RPMI7951 (cell line): Measurements from ENCODE around the gene UBE2V1. TPM values are rescaled to one million over a fixed set of nuclear protein-coding genes. Genes with fewer than 3 reads are reported as not detected.

Experiments used
- DNase-seq: peaks from one replicate; pipeline ENCODE4 v3.0.0-alpha.2; 2012; ENCODE audit warnings: low read depth
- total RNA-seq: library from RNA; depleted of rRNA; stranded (reverse); fragments of >200 nt; shearing (Covaris generic); gene quantifications from 2 replicates; pipeline ENCODE4 v1.2.3, GENCODE V29; 2014; rRNA removed

UBE2V1 gene
- total RNA-seq, 1 experiment from 2014 or later = 174 TPM

DNA sequence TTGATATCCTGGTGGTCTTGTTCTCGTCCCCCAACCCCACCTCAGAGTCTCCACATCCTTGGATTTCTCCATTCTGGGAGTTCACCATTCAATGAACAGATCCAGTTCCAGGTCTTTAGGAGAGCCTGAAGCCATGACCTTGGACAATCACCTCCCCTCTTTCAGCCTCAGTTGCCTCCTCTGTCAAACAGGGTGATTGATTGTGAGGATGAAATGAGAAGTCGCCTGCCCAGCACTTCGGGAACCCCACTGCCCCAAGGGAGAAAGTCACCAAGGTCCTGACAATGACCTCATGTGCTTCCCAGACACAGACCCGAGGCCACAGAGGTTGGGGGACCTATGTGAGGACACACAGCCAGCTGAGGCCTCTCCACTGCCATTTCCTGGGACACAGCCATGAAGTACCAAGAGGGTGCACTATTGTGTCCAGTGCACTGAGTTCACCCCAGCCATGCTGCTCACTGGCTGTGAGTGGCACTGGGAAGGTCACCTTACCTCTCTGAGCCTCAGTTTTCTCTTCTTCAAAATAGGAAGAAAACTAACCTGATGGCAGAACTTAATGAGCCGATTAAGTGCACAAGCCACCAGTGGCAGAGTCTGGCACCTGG, 68.5 kb downstream of the UBE2V1 start:
- no peak for DNase-seq

DNA sequence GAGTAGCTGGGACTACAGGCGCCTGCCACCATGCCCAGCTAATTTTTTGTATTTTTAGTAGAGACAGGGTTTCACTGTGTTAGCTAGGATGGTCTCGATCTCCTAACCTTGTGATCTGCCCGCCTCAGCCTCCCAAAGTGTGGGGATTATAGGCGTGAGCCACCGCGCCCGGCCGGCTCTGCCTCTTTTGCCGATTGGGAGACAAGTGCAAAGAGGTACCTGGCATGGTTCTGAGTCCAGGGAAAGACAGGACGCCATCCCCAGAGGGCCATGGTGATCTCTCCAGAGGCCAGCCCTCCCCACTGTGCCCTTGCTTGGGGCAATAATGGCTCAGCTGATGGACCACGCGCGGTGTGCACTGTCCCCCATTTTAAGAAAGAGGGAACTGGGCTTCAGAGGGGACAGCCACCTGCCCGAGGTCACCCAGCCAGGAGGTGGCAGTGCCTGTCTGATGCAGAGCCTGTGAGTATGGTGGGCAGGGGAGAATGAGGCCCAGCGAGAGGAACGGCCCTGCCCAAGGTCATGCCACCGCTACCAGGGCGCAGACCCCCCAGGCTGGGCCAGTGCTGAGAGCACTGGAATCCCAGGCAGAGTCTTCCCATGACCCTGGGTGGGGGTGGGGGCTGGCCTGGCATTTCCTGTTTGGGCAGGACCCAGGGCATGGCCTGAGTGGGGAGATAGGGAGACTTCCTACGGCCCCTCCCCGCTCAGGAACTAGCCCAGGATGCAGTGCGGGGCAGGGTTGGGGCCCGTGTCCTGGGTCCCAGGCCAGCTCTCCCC, 69.2 kb downstream of the UBE2V1 start:
- DNase-seq = no peak

DNA sequence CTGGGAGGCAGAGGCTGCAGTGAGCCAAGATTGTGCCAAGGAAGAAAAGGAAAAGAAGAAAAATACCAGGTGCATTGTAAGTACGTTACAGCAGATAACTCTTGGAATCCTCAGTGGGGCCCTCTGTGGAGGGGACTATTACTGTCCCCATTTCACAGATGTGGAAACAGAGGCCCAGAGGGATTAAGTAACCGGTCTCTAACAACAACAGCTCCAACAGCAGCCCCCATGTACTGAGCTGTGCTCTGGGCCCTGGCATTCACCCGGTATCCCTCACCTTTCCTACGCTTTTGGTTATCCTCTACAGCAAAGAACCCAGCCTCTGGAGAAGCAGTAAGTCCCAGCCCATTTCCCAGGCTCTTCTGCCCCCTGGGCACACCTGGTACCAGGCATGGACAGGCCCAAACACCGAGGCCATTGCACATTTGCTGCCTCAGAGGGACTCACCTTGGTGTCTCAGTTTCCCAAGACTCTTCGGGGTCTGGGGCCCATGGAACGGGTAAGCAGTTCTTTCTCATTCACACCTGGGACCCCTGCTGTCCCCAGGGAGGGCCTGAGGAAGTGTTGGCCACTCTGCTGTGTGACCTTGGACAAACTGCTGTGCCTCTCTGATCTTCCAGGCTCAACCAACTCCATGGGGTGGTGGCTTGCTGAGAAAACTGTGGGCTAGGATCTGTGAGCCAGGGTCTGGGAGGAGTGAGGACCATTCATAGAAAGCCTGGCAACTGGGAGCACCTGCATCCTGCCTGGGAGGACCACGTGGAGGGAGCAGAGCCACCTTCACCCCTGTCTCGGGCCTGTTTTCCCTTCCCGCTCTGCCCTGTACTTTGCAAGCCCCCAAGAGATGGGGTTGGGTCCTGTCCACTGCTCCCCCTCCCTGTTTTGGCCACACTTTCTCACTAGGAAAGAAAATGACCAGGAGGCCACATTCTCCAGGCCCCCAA, 70.3 kb downstream of the UBE2V1 start:
- no peak for DNase-seq

DNA sequence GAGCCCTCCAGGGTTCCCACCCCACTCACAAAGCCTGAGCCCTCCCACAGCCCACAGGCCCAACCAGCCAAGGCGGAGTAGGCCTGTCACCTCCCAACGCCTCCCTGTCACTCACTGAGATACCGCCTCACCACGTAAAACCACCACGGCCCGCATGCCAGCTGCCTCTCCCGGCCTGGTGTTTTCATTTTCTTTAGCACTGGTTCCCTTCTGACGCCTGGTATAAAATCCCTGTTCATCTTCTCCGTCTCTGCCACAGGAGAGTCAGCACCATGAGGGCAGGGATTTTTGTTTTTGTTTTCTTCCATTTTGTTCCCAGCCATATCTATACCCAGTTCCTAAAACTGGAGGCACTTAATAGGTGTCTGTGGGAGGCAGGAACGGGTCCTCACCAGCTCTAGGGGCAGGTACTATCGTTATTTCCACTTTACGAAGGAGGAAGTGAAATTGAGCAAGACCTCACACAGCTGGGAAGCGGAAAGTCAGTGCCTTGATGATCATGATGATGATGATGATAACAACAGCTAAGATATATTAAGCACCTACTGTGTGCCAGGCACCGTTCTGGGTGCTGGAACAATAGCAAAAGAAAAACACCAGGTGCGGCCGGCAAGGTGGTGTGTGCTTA, 71.6 kb downstream of the UBE2V1 start:
- DNase-seq = no peak

DNA sequence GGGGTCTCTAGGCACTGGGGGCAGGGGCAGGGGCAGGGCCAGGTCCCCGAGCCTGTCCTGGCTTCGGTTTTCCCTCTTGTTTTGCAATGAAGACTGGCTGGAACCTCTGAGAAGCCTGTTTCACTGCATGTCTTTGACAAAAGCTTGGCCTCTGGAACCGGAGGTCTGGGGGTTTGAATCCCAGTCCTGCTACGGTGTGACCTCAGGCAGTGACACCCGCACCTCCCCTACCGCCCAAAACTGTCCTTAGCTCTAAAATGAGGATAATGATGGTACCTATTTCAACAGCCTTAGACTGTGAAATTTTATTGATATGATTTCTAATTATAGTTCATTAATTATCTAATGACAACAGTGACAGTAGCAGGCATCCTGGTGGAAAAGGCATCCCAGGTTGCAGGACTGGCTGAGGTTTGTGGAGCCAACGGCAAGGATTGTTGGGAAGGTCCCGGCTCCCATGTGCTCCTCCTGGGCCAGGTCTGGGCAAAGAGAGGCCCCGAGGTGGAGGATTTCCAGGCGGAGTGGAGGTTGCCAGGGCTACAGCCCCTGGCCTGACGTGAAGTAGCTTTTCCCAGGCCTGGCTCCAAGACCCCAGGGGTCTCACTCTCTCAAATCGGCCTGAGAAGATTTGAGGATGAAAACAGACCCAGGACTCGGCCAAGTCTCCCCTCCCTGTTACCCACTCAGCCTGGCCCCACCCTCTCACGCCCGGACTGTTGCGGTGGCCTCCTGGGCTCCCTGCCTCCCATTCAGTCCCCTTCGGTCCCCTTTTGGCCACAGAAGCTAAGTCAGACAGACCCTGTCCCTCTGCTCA, 72.3 kb downstream of the UBE2V1 start:
- DNase-seq = no peak

DNA sequence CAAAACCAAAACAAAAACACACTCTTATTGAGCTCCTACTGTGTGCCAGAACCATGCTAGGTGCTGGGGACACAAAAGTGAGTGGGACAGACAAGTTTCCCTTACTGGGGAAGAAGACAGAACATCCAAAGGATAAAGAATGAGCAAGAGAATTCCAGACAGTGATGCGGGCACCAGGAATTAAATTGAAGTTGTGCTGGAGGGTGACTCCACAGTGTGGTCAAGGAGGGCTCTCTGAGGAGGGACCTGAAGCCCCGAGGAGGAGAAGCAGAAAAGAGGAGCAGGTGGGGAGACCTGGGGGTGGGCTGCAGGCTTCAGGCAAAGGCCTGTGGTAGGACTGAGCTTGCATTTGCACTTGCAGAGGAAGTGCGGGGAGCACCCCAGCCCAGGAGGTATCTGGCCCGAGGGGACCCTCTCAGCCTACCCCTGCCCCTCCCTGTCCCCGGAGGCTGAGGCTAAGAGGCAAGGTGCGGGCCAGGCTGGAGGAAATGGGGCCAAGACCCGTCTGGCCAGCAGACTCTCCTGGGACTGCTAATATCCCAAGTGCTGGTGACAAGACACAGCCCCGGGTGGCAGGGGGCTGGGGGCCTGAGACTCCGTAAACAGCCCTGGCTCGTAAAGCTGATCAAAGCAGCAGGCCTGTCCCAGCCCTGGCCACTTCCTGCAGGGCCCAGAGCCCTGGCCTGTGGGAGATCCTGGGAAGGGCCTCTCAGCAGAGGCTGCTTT, 73.1 kb downstream of the UBE2V1 start:
- no peak for DNase-seq

DNA sequence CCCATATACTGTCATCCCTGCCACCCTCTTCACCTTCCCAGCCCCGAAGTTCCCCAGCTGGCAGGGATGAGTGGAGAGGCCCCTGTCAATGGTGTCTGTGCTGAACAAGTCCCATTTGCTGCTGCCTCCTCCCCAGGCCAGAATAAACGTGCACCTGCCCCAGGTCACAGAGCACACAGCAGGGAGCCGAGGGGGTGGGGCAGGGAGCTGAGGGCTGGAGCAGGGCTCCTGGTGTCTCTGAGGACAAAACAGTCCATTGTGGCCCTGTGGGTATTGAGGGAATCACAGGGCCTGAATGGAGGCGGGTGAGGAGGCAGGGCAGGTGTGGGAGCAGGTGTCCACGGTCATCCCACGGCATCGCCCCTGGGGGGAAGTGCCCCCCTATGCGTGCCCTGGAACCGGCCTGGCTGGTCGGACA, 74.4 kb downstream of the UBE2V1 start:
- no peak for DNase-seq

DNA sequence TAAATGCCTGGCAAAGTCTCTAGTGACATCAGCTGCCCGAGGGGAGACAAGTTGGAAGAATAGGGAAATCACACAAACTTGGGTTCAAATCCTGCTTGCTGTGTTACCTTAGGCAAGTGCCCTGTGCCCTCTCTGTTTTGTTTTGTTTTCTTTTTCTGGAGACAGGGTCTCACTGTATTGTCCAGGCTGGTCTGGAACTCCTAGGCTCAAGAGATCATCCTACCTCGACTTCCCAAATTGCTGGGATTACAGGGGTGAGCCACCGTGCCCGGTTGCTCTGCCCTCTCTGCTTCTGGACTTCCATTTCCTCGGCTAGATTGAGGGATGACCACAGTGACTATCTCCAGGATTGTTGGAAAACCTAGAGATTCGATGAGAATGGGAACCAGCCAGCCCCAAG, 74.8 kb downstream of the UBE2V1 start:
- DNase-seq = no peak

DNA sequence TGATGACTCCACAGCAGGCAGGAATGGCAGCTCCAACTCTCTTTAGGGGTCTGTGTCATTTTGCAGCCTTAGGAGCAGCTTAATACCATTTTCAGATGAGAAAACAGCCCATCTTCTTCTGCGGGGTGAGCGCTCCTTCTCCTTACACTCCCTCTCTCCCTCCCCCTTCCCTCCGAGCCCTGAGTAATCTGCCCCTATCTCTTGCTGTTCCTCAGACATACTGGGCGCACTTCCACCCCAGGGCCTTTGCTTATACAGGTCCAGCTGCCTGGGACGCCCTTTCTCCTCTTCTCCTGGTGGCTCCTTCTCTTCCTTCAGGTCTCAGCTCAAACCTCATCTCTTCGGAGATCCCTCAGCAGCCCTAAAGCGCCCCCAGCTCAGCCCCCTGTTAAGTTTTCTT, 75.4 kb downstream of the UBE2V1 start:
- no peak for DNase-seq

DNA sequence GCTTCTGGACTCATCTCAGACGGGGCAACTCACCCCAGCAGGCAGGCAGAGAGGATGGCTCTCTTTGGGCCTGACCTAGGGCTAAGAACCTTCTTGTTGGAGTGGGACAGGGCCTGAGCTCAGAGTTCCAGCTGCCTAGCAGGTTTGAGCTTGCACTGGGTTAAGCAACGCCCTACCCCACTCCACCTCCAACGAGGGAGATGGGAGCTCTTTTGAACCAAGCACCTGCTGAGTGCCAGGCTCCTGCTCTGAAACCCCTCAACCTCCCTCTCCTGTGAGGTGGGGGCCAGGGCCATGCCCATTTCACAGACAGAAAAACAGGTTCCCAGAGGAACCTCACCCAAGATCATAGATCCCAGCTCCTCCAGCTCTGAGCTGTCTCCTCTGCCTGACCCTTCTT, 75.8 kb downstream of the UBE2V1 start:
- DNase-seq = no peak

DNA sequence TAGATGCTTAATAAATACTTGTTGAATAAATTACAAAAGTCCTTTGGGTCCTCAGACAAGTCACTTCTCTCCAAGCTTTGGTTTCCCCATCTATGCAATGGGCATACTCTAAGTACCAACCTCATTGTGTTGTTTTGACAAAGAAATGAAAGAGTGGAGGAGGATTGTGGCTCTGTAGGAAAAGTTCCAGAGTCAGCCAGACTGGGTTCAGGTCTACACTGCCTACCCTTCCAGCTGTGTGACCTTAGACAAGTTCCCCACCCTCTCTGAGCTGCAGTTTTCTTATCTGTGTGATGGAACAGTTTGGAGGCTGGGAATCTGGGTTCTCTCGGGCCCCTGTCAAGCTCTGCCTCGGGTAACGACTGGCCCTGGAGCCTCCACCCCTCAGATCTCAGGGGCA, 76.2 kb downstream of the UBE2V1 start:
- no peak for DNase-seq

DNA sequence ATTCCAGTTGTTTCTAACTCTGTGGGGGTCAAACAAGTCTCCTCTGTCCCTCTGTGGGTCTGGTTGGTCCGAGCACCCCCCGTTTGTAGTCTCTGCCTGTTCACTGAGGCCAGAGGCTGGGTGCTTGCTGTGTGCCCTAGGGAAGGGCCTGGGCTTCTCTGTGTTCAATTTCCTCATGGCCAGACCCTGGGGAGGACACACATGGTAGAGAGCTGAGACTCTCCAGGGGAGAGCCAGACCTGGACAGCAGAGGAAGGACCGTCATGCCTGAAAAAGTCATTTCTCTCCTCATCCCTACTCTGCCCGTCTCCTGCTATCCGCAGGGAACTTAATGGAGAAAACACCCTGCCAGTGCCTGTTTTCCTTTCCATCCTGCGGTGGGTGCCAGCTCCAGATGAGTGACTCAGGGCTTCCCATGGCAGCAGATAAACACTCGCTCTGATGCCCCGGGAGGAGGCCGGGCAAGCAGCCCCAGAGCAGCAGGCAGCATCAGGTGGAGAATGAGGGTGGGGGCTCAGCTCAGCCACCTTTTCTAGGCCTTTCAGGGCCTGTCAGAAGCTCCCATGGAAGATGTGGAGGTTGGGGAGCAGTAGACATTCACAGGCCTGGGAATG, 78.3 kb downstream of the UBE2V1 start:
- peak; percentile 83 for DNase-seq

DNA sequence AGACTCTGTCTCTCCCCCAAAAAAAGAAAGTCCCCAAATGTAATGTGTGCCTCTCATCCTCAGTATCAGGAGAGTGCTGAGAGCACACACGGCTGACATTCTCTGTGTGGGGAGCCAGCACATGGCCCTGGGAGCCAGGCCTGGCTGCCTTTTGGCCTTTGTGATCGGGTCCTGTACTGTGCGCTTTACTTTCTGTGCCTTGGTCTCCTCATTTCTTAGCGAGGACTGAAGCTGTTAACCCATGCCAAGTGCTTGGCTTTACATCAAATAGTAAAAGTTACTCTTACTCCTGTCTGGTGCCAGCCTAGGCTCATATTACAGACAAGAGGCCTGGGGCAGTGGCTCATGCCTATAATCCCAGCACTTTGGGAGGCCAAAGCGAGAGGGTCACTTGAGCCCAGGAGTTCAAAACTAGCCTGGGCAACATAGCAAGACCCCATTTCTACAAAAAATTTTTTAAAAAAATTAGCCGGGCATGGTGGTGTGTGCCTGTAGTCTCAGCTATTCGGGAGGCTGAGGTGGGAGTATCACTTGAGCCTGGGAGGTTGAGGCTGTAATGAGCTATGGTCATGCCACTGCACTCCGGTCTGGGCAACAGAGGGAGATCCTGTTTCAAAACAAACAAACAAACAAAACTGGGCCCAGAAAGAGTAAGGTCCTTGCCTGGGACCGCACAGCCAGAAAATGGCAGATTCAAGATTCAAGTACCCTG, 79.8 kb downstream of the UBE2V1 start:
- no peak for DNase-seq

Other genes with a start within 250 kb of the UBE2V1 start
- 6.0 and 6.6 TPM in 2 replicates for gene SPATA2, start 197.6 kb downstream of the UBE2V1 start, total RNA-seq
- gene RNF114, start 176.8 kb downstream of the UBE2V1 start, total RNA-seq = 127 and 240 TPM in 2 replicates
- 1.4 and 1.7 TPM in 2 replicates for gene SNAI1, start 130.2 kb downstream of the UBE2V1 start, total RNA-seq
- 54.2 and 56.1 TPM in 2 replicates for gene PEDS1, start 40.6 kb upstream of the UBE2V1 start, total RNA-seq
- gene CEBPB, start 77.7 kb upstream of the UBE2V1 start, total RNA-seq = 27.9 and 36.7 TPM in 2 replicates